GM23338 (cell line): ENCODE measurements around the gene SOWAHC. TPM values are rescaled to one million over a fixed set of nuclear protein-coding genes. Genes with fewer than 3 reads are reported as not detected.

ENCODE experiments used
- ATAC-seq: fragments of 200-7000 bp; cut with Tn5 transposase; 3 replicates; pipeline ENCODE4 v1.9.1; 2020
- DNase-seq: peaks from one replicate; pipeline ENCODE4 v3.0.0-alpha.2; 2015; ENCODE audit warnings: low spot score
- H2AFZ ChIP-seq: fragments of 200-600 bp; sonication (generic); 2 replicates; pipeline ENCODE4 v1.8.0; 2016; ENCODE audit warnings: antibody characterized with exemption, mild to moderate bottlenecking, moderate library complexity
- H3F3A ChIP-seq: fragments of 200-600 bp; sonication (generic); replicated peaks from 2 replicates; pipeline ENCODE4 v1.8.0; 2017; ENCODE audit warnings: antibody characterized with exemption, mixed run types, low read depth
- H3K27ac ChIP-seq: fragments of 200-600 bp; sonication (generic); 2 replicates; pipeline ENCODE4 v1.6.1; 2016; ENCODE audit warnings: low read depth
- H3K27me3 ChIP-seq: fragments of 200-600 bp; sonication (generic); 2 replicates; pipeline ENCODE4 v1.8.0; 2016; ENCODE audit warnings: mild to moderate bottlenecking, mixed run types, moderate library complexity; ENCODE audit not compliant: insufficient read depth
- H3K36me3 ChIP-seq: fragments of 200-600 bp; sonication (generic); 2 replicates; pipeline ENCODE4 v1.8.0; 2016; ENCODE audit warnings: mild to moderate bottlenecking; ENCODE audit not compliant: insufficient read depth
- H3K4me1 ChIP-seq: fragments of 200-600 bp; sonication (generic); 2 replicates; pipeline ENCODE4 v1.8.0; 2016; ENCODE audit warnings: mild to moderate bottlenecking, moderate library complexity; ENCODE audit not compliant: insufficient read depth
- H3K4me2 ChIP-seq: fragments of 200-600 bp; sonication (generic); 2 replicates; pipeline ENCODE4 v1.7.1; 2017; ENCODE audit warnings: mixed run types
- H3K4me3 ChIP-seq: fragments of 200-600 bp; sonication (generic); 2 replicates; pipeline ENCODE4 v1.6.1; 2016; ENCODE audit warnings: mixed run types
- H3K79me2 ChIP-seq: fragments of 200-600 bp; sonication (generic); replicated peaks from 2 replicates; pipeline ENCODE4 v1.8.0; 2017; ENCODE audit warnings: mild to moderate bottlenecking; ENCODE audit not compliant: insufficient read depth
- H3K9me2 ChIP-seq: fragments of 200-600 bp; sonication (generic); 2 replicates; pipeline ENCODE4 v1.8.0; 2017; ENCODE audit not compliant: insufficient read depth
- H4K20me1 ChIP-seq: fragments of 200-600 bp; sonication (generic); replicated peaks from 2 replicates; pipeline ENCODE4 v1.8.0; 2017; ENCODE audit warnings: mild to moderate bottlenecking; ENCODE audit not compliant: insufficient read depth
- H3K27ac Mint-ChIP-seq: 2 replicates; pipeline ENCODE4 v1.8.0; 2020; ENCODE audit warnings: inconsistent platforms, mild to moderate bottlenecking, moderate library complexity, mixed read lengths
- H3K27me3 Mint-ChIP-seq: 3 replicates; pipeline ENCODE4 v1.8.0; 2022; ENCODE audit warnings: low read depth, mild to moderate bottlenecking, moderate library complexity, mixed read lengths, inconsistent platforms; ENCODE audit not compliant: insufficient read depth, poor library complexity
- H3K36me3 Mint-ChIP-seq: 3 replicates; pipeline ENCODE4 v1.8.0; 2021; ENCODE audit warnings: low read depth, mild to moderate bottlenecking, inconsistent platforms, moderate library complexity, mixed read lengths
- H3K4me1 Mint-ChIP-seq: 3 replicates; pipeline ENCODE4 v1.8.0; 2020; ENCODE audit warnings: mild to moderate bottlenecking, inconsistent platforms, mixed read lengths
- H3K4me3 Mint-ChIP-seq: 3 replicates; pipeline ENCODE4 v1.8.0; 2021; ENCODE audit warnings: moderate library complexity, mild to moderate bottlenecking, inconsistent platforms, mixed read lengths
- H3K9me3 Mint-ChIP-seq: 3 replicates; pipeline ENCODE4 v1.8.0; 2020; ENCODE audit warnings: moderate library complexity, mild to moderate bottlenecking, inconsistent platforms, mixed read lengths
- CREB1 ChIP-seq: fragments of 250-450 bp; sonication (Bioruptor Pico); IDR thresholded peaks from 2 replicates; pipeline ENCODE4 v1.5.0; 2020; ENCODE audit warnings: low read depth, mild to moderate bottlenecking, moderate library complexity
- ETS1 ChIP-seq: IDR thresholded peaks from 2 replicates; pipeline ENCODE4 v1.6.1; 2016; ENCODE audit warnings: antibody characterized with exemption
- EZH2 ChIP-seq: fragments of 200-600 bp; sonication (generic); IDR thresholded peaks from one replicate; pipeline ENCODE4 v1.8.0; 2017; ENCODE audit warnings: antibody characterized with exemption, mild to moderate bottlenecking, low read depth; ENCODE audit not compliant: unreplicated experiment
- EZH2phosphoT487 ChIP-seq: fragments of 200-600 bp; sonication (generic); IDR thresholded peaks from one replicate; pipeline ENCODE4 v1.8.1; 2018; ENCODE audit warnings: antibody characterized with exemption; ENCODE audit not compliant: unreplicated experiment
- JUNB ChIP-seq: IDR thresholded peaks from one replicate; pipeline ENCODE4 v1.6.1; 2016; ENCODE audit warnings: antibody characterized with exemption; ENCODE audit not compliant: unreplicated experiment
- NANOG ChIP-seq: IDR thresholded peaks from 2 replicates; pipeline ENCODE4 v1.6.1; 2016; ENCODE audit warnings: antibody characterized with exemption, borderline replicate concordance
- POLR2AphosphoS5 ChIP-seq: IDR thresholded peaks from 2 replicates; pipeline ENCODE4 v1.6.1; 2016; ENCODE audit warnings: antibody characterized with exemption, low read depth
- REST ChIP-seq: IDR thresholded peaks from one replicate; pipeline ENCODE4 v1.6.1; 2018; ENCODE audit warnings: antibody characterized with exemption; ENCODE audit not compliant: unreplicated experiment
- STAT1 ChIP-seq: IDR thresholded peaks from one replicate; pipeline ENCODE4 v1.6.1; 2016; ENCODE audit warnings: antibody characterized with exemption; ENCODE audit not compliant: unreplicated experiment
- ZNF114 ChIP-seq: fragments of 250-450 bp; sonication (Bioruptor Pico); IDR thresholded peaks from 2 replicates; pipeline ENCODE4 v1.5.0; 2020; ENCODE audit warnings: mild to moderate bottlenecking, moderate library complexity
- ZNF331 ChIP-seq: fragments of 250-450 bp; sonication (Bioruptor Pico); IDR thresholded peaks from 2 replicates; pipeline ENCODE4 v1.5.0; 2020; ENCODE audit warnings: low read depth, mild to moderate bottlenecking, moderate library complexity
- polyA plus RNA-seq: library from polyadenylated mRNA; unstranded; fragments of >200 nt; fragmentation: Nextera tagmentation; extraction: Ambion mirVana; gene quantifications from 2 replicates; pipeline ENCODE4 v1.2.1, GENCODE V29; 2016
- total RNA-seq: library from RNA; depleted of rRNA; stranded (reverse); fragments of >200 nt; shearing (Covaris generic); gene quantifications from 2 replicates; pipeline ENCODE4 v1.2.3, GENCODE V29; 2014
- TF ChIP-seq, protein P1 (sequence below): fragments of 250-450 bp; sonication (Bioruptor Pico); IDR thresholded peaks from 2 replicates; pipeline ENCODE4 v1.5.0; 2020; ENCODE audit warnings: mild to moderate bottlenecking, moderate library complexity
- TF ChIP-seq, protein P2 (sequence below), 2 experiments: fragments of 200-600 bp in 1 of 2; sonication (generic) in 1 of 2; conservative IDR thresholded peaks; 2 replicates each; pipeline versions ENCODE4 v1.5.1 to v1.6.1; 2016 to 2017; ENCODE audit warnings: antibody characterized with exemption in 2 of 2, low read depth in 2 of 2, mild to moderate bottlenecking in 2 of 2, moderate library complexity in 1 of 2

SOWAHC gene
- total and polyA plus RNA-seq, 2 experiments from 2014 or later, result 7.4 to 26.3 TPM

DNA sequence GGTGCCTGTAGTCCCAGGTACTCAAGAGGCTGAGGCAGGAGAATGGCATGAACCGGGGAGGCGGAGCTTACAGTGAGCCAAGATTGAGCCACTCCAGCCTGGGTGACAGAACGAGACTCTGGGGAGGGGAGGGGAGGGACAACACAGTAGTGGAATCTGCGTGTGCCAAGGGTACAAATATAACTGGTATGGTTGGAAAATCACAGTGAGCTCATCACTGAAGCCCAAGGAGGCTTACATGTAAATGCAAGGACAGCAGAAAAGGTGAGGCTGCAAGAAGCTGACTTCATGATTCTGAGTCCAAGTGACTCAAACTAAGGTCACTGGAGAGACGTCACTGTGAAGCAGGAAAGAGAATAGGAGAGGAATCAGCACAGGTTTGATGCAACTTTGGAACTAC is 9.6 kb upstream of the SOWAHC start:
- Histone ChIP-seq H4K20me1 (peaks cover 27% of the 10 kb centered on the region), H2AFZ (no peak overlapping the region), H3K4me3 (no peak overlapping the region), H3K36me3 (no peaks in the 10 kb centered on the region), H3K27me3 (no peaks in the 10 kb centered on the region), H3K79me2 (peaks cover 98% of the 10 kb centered on the region), H3F3A (no peaks in the 10 kb centered on the region), H3K4me1 (peaks cover 34% of the 10 kb centered on the region), H3K4me2 (no peak overlapping the region), H3K27ac (no peak overlapping the region), H3K9me2 (no peaks in the 10 kb centered on the region)
- TF ChIP-seq ZNF331 (no peak), STAT1 (no peak), JUNB (no peak), REST (no peak), CREB1 (CRISPR knock-in tag) (no peak), EZH2 (no peak), ETS1 (no peak), POLR2AphosphoS5 (no peak), ZNF114 (CRISPR knock-in tag) (no peak), NANOG (no peak), EZH2phosphoT487 (no peak)
- TF ChIP-seq, protein P1, sequence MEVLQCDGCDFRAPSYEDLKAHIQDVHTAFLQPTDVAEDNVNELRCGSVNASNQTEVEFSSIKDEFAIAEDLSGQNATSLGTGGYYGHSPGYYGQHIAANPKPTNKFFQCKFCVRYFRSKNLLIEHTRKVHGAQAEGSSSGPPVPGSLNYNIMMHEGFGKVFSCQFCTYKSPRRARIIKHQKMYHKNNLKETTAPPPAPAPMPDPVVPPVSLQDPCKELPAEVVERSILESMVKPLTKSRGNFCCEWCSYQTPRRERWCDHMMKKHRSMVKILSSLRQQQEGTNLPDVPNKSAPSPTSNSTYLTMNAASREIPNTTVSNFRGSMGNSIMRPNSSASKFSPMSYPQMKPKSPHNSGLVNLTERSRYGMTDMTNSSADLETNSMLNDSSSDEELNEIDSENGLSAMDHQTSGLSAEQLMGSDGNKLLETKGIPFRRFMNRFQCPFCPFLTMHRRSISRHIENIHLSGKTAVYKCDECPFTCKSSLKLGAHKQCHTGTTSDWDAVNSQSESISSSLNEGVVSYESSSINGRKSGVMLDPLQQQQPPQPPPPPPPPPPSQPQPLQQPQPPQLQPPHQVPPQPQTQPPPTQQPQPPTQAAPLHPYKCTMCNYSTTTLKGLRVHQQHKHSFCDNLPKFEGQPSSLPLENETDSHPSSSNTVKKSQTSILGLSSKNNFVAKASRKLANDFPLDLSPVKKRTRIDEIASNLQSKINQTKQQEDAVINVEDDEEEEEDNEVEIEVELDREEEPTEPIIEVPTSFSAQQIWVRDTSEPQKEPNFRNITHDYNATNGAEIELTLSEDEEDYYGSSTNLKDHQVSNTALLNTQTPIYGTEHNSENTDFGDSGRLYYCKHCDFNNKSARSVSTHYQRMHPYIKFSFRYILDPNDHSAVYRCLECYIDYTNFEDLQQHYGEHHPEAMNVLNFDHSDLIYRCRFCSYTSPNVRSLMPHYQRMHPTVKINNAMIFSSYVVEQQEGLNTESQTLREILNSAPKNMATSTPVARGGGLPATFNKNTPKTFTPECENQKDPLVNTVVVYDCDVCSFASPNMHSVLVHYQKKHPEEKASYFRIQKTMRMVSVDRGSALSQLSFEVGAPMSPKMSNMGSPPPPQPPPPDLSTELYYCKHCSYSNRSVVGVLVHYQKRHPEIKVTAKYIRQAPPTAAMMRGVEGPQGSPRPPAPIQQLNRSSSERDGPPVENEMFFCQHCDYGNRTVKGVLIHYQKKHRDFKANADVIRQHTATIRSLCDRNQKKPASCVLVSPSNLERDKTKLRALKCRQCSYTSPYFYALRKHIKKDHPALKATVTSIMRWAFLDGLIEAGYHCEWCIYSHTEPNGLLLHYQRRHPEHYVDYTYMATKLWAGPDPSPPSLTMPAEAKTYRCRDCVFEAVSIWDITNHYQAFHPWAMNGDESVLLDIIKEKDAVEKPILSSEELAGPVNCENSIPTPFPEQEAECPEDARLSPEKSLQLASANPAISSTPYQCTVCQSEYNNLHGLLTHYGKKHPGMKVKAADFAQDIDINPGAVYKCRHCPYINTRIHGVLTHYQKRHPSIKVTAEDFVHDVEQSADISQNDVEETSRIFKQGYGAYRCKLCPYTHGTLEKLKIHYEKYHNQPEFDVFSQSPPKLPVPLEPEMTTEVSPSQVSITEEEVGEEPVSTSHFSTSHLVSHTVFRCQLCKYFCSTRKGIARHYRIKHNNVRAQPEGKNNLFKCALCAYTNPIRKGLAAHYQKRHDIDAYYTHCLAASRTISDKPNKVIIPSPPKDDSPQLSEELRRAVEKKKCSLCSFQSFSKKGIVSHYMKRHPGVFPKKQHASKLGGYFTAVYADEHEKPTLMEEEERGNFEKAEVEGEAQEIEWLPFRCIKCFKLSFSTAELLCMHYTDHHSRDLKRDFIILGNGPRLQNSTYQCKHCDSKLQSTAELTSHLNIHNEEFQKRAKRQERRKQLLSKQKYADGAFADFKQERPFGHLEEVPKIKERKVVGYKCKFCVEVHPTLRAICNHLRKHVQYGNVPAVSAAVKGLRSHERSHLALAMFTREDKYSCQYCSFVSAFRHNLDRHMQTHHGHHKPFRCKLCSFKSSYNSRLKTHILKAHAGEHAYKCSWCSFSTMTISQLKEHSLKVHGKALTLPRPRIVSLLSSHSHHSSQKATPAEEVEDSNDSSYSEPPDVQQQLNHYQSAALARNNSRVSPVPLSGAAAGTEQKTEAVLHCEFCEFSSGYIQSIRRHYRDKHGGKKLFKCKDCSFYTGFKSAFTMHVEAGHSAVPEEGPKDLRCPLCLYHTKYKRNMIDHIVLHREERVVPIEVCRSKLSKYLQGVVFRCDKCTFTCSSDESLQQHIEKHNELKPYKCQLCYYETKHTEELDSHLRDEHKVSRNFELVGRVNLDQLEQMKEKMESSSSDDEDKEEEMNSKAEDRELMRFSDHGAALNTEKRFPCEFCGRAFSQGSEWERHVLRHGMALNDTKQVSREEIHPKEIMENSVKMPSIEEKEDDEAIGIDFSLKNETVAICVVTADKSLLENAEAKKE (CRISPR knock-in tag), result no peak
- TF ChIP-seq, protein P2, sequence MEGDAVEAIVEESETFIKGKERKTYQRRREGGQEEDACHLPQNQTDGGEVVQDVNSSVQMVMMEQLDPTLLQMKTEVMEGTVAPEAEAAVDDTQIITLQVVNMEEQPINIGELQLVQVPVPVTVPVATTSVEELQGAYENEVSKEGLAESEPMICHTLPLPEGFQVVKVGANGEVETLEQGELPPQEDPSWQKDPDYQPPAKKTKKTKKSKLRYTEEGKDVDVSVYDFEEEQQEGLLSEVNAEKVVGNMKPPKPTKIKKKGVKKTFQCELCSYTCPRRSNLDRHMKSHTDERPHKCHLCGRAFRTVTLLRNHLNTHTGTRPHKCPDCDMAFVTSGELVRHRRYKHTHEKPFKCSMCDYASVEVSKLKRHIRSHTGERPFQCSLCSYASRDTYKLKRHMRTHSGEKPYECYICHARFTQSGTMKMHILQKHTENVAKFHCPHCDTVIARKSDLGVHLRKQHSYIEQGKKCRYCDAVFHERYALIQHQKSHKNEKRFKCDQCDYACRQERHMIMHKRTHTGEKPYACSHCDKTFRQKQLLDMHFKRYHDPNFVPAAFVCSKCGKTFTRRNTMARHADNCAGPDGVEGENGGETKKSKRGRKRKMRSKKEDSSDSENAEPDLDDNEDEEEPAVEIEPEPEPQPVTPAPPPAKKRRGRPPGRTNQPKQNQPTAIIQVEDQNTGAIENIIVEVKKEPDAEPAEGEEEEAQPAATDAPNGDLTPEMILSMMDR (conservative IDR thresholded peaks at IDR 0.05; ENCODE audit: low read depth in 2 of 2), result no peak
- Mint-ChIP-seq H3K27ac (no peak overlapping the region), H3K27me3 (peaks cover 4% of the 10 kb centered on the region), H3K4me1 (peaks cover 50% of the 10 kb centered on the region), H3K36me3 (peaks cover 3% of the 10 kb centered on the region; the same call in 2 of the 3 replicates), H3K9me3 (peaks cover 3% of the 10 kb centered on the region; the same call in 1 of the 3 replicates), H3K4me3 (no peak overlapping the region)
- no peak for DNase-seq
- ATAC-seq, result no peak
